ENCODE data around the gene MTFMT.
"Not testable (repeated sequence)": the region's sequence is repeated elsewhere in the genome, so short reads cannot be mapped to it uniquely, and the experiment has no call there.

The MTFMT gene

GRCh38 chr15:65028921-65029735 lies at the start of gene MTFMT:
Gene MTFMT, minus strand, starts transcription at chr15:65029639. Its CDS starts 26 bp downstream, at chr15:65029613.
- Histone ChIP-seq H3K27ac (peak within 1 kb of the TSS; percentile 17 to 92 (median 83)), H3K4me3 (peak within 1 kb of the TSS; percentile 75 to 99 (median 91))

- no peak overlapping the region for H3K4me3 ChIP-seq
- H3K27ac ChIP-seq, result no peak overlapping the region
These were observed 48.5 kb upstream of the MTFMT start for GRCh38 chr15:65077981-65078352.

GRCh38 chr15:65077291-65077980 lies 48.0 kb upstream of the MTFMT start:
- H3K27ac ChIP-seq, result no peak overlapping the region
- H3K4me3 ChIP-seq, result no peak overlapping the region

GRCh38 chr15:65076486-65077290 lies 47.2 kb upstream of the MTFMT start, which contains the start of gene KBTBD13:
Gene KBTBD13, plus strand, starts transcription at chr15:65076746. Its CDS starts 70 bp downstream, at chr15:65076816.
- Histone ChIP-seq H3K27ac (no peak within 1 kb of the TSS), H3K4me3 (no peak within 1 kb of the TSS)

GRCh38 chr15:65075607-65076395 lies 46.4 kb upstream of the MTFMT start:
- H3K4me3 ChIP-seq, H3K27ac ChIP-seq: not testable (repeated sequence)

GRCh38 chr15:65074946-65075345 lies 45.5 kb upstream of the MTFMT start:
- not testable (repeated sequence) for H3K4me3 ChIP-seq, H3K27ac ChIP-seq

GRCh38 chr15:65072617-65073016 lies 43.2 kb upstream of the MTFMT start:
- peak overlapping the region in 1 of 21 experiments; percentile 21 for H3K27ac ChIP-seq

GRCh38 chr15:65072027-65072426 lies 42.6 kb upstream of the MTFMT start:
- Histone ChIP-seq H3K27ac (peak overlapping the region in 1 of 21 experiments; percentile 36), H3K4me3 (no peak overlapping the region)

More at GRCh38 chr15:65072617-65073016, 43.2 kb upstream of the MTFMT start:
- H3K4me3 ChIP-seq, result no peak overlapping the region

- Histone ChIP-seq H3K27ac (peak overlapping the region in 11 of 21 experiments; percentile 10 to 51 (median 29)), H3K4me3 (no peak overlapping the region)
These were observed 42.0 kb upstream of the MTFMT start for GRCh38 chr15:65071381-65071811.

- Histone ChIP-seq H3K4me3 (no peak overlapping the region), H3K27ac (peak overlapping the region in 4 of 21 experiments; percentile 8 to 20 (median 17))
These were observed 40.5 kb upstream of the MTFMT start for GRCh38 chr15:65069779-65070546.

GRCh38 chr15:65069179-65069578 lies 39.7 kb upstream of the MTFMT start:
- Histone ChIP-seq H3K27ac (peak overlapping the region in 10 of 21 experiments; percentile 21 to 86 (median 66)), H3K4me3 (no peak overlapping the region)

GRCh38 chr15:65068403-65068788 lies 39.0 kb upstream of the MTFMT start:
- peak overlapping the region in 18 of 21 experiments; percentile 7 to 87 (median 76) for H3K27ac ChIP-seq
- peak overlapping the region in 4 of 7 experiments; percentile 29 to 46 (median 34) for H3K4me3 ChIP-seq

GRCh38 chr15:65067645-65068402 lies 38.4 kb upstream of the MTFMT start, which contains the start of gene RASL12:
Gene RASL12, minus strand, starts transcription at chr15:65067991. Its CDS starts 156 bp downstream, at chr15:65067835.
- H3K27ac ChIP-seq, result peak within 1 kb of the TSS in 20 of 21 experiments; percentile 7 to 87 (median 72)
- H3K4me3 ChIP-seq, result peak within 1 kb of the TSS; percentile 7 to 46 (median 29)

GRCh38 chr15:65067317-65067644 lies 37.8 kb upstream of the MTFMT start:
- H3K27ac ChIP-seq, result peak overlapping the region in 19 of 21 experiments; percentile 24 to 87 (median 75)
- peak overlapping the region; percentile 7 to 46 (median 29) for H3K4me3 ChIP-seq

- Histone ChIP-seq H3K4me3 (peak overlapping the region; percentile 3 to 46 (median 29)), H3K27ac (peak overlapping the region in 16 of 21 experiments; percentile 38 to 87 (median 76))
These were observed 37.3 kb upstream of the MTFMT start for GRCh38 chr15:65066635-65067316.

- Histone ChIP-seq H3K4me3 (peak overlapping the region in 2 of 7 experiments; percentile 29 to 46), H3K27ac (peak overlapping the region in 6 of 21 experiments; percentile 15 to 86 (median 76))
These were observed 36.7 kb upstream of the MTFMT start for GRCh38 chr15:65066001-65066634.
